DLD1 (cell line): ENCODE data around the gene ZFYVE28.

Source experiments
- in situ Hi-C: cut with HindIII; loops from 2 replicates; pipeline ENCODE4 v1.10.0; 2017; ENCODE audit warnings: low sequenced_read_pairs

ZFYVE28 gene

GRCh38 chr4:2292646-2293108 lies 125.8 kb downstream of the ZFYVE28 start:
- in situ Hi-C loops = no loop called here

- in situ Hi-C loops = no loop called here
Measured at GRCh38 chr4:2291705-2292645, 126.5 kb downstream of the ZFYVE28 start.

DNA sequence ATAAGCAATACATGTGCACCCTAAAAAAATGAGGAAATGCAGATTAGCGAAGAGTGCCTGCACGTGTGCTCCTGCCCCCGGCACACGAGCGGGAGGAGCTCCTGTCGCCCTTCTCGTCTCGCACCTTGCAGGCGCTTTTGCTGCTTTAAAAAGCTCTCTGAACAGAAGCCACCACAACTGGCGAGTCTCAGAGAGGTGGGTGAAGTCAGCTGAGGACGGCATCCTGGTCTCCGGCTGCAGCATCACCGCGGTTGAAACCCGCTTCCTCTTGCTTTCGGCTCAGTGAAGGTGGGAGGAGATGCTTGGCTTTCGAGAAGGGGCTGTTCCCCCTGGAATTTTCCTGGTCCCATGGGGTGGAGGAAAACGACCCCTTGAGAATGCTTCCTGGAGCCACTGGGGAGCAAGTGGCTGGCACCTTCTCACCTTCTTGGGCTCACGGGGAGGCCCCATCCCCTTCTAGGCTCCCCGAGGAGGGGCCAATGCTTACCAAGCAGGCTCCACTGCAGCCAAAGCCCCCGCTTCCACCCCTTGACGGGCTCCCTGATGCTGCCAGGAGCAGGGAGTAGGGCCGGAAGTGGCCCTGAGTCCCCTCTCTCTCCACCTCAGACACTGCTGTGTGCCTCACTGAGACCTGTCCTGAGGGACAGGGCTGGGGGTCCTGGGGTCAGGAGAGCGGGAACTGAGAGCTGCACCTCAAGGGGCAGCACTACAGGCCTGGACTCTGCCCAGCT lies 127.3 kb downstream of the ZFYVE28 start:
- in situ Hi-C loops = no loop called here

GRCh38 chr4:2290488-2290887 lies 128.0 kb downstream of the ZFYVE28 start:
- in situ Hi-C loops = no loop called here

DNA sequence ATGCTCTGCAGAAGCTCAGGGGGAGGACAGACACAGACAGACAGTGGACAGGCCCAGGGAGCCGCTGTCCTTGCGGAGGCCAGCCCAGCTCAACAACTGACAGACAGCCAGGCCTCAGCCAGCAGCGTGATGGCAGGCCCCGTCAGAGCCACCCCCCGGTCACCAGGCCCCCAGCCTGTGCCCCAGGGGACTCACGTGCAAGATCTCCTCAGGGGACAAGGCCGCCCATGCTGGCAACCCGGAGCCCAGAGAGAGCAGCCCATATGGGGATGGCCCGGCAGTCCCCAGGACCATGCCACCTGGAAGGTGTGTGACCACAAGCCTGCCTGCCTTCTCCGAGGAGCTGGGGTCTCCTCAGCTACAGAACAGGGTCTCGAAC lies 128.5 kb downstream of the ZFYVE28 start:
- in situ Hi-C loops = no loop called here

DNA sequence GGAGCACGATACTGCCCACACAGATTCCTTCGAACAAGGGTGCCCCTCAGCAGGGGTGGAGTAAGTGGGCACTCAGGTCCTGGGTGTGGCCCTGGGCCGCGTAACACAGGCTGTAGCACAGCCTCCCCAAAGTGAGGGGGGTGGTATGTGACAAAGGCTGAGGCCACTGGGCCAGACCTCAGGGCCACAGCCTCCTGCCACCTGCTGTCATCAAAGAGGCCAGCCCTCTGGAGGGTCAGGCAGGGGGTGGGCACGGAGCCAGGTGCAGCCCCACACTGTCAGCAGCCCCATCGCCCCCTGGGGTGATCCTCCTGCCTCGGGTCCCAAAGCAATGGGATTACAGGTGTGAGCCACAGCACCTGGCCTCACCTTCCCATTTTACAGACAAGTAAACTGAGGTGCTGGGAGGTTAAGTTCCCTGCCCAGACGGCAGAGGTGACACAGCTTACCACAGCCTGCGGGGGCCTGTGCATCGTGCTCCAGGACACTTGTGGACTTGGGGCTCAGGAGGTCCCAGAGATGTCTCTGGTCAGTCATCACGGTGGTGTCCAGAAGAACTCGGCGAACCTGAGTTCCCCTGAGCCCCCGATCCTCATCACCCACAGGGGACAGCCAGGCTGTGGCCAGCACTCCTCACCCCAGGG lies 129.0 kb downstream of the ZFYVE28 start:
- in situ Hi-C loops = no loop called here

GRCh38 chr4:2288051-2288541 lies 130.3 kb downstream of the ZFYVE28 start:
- in situ Hi-C loops = no loop called here

GRCh38 chr4:2287594-2287915 lies 130.9 kb downstream of the ZFYVE28 start:
- in situ Hi-C loops = no loop called here

DNA sequence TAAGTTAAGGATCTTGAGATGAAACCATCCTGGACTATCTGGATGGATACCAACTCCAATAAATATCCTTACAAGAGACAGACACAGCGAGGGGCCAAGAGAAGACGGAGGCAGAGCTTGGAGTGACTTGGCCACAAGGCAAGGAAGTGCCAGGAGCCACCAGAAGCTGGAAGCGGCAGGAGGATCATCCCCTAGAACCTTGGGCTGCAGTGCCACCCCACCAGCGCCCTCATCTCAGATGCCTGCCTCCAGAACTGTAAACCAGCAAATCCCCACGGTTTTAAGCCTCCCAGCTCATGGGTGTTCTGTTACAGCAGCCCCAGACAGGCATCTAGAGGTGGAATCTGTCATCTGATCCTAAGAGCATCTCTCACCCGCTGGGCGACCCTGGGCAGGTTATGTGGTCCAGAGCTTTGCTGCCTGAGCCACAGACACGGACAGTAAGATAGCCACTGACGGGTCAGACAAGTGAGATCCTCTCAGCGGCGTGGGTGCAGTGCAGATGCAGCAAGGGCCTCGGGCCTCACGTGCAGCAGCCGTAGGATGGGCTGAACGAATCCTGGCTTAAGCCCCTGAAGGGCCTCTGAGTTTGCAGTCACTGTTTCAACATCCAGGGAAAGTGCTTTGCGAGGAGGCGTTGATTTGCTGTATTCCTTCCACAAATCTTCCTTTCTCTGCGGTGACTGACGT lies 131.4 kb downstream of the ZFYVE28 start:
- in situ Hi-C loops = no loop called here

DNA sequence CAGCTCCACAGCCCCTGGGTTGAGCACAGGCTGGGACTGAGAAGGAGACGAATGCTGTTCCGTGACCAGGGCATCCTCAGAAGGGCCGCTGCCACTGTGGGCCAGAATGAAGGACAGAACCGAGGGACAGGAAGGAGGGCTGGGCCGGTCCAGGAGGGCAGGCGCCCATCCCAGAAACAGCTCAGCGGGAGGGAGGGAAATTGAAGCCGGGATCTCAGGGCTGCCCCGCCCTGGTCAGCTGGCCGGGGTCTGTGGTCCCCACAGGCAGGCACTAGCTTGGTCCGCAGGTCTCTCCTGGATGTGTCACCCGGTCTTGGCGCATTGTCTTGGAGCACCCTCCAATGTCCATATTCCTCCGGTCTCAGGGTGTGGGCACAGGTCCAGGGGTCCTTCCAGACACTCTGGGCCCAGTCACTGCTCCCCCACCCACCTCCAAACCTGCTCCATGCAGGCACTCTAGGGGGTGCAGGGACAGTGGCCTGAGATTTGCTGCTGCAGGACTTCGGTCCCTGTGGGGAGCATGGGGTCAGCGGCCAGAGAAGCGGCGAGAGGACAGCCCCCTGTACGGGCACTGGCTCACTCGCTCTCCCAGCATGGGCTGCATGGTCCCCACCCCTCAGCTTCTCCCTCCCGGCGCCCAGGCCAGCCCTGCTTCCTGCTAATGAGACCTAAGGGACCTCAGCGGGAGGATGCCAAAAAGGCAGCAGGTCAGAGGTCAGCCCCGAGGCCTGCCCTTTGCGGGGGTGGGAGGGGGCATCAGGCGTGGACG lies 132.6 kb downstream of the ZFYVE28 start:
- in situ Hi-C loops = no loop called here

DNA sequence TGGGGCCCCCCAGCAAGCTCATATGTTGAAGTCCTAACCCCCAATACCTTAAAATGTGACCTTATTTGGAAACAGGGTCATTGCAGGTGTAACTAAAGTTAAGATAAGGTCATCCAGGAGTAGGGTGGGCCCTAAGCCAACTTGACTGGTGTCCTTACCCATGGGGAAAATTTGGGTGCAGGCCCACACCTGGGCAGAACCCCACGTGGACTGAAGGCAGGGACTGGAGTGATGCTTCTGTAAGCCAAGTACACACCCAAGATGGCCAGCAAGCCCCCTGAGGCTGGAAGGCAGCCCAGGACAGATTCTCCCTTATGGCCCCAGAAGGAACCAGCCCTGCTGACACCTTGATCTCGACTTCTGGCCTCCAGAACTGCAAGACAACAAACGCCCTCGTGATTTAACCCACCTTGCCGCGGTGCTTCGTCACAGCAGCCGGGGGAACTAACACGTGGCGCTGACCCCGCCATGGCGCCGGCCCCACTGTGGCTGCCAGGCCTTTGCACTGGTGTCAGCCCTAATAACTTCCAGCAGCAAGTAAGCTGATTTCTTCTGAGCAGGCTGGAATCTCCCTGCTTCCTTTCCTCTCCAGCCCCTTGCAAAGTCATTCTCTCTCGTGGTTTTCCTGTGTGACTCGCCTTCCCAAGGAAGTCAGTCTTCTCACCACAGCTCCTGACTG lies 133.4 kb downstream of the ZFYVE28 start:
- in situ Hi-C loops = no loop called here

DNA sequence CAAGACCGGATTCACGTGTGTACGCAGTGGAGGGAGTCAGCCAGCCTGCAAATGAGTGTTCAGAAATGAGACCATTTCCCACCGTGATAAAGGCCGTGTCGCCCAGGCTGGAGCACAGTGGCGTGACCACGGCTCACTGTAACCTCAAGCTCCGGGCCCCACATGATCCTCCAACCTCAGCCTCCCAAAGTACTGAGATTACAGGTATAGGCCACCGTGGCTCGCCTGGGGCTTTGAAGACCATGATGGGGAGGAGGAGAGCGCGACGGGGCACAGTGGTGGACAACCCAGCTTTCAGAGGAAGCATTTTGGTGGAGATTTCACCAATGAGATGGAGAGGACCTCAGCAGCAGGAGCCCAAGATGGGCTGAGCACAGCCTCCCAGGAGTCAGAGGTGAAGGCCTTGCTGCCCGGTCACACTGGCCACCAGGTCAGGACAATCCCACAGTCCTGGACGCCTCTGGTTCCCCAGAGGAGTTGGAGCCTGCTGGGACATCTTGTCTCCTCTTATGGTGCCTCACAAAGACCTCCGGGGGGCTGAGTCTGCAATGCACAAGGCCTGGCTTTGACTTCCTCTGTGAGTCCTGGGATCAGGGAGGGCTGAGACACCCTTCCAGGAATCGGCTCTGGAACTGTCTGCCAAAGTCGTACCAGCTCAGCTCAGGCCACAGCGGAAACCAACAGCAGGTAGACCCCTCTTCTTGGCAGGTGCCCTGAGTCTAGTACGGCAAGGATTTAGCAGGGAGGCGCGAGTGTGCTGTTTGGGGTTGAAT lies 134.1 kb downstream of the ZFYVE28 start:
- in situ Hi-C loops = no loop called here

DNA sequence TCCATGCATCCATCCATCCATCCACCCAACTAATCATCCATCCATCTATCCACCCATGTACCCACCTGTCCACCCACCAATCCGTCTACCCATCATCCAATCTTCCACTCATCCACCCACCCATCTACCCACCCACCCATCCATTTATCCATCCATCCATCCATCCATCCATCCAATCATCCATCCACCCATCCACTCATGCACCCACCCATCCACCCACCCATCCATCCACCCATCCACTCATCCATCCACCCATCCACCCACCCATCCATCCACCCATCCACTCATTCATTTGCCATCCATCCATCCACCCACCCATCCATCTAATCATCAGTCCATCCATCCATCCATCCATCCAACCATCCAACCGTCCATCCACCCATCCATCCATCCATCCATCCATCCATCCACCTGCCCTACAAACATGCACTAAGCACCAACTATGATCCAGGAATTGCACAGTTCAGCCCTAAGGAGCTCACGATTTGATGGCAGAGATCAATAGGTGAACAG lies 135.2 kb downstream of the ZFYVE28 start:
- in situ Hi-C loops = no loop called here

GRCh38 chr4:2281575-2282343 lies 136.7 kb downstream of the ZFYVE28 start:
- in situ Hi-C loops = no loop called here

DNA sequence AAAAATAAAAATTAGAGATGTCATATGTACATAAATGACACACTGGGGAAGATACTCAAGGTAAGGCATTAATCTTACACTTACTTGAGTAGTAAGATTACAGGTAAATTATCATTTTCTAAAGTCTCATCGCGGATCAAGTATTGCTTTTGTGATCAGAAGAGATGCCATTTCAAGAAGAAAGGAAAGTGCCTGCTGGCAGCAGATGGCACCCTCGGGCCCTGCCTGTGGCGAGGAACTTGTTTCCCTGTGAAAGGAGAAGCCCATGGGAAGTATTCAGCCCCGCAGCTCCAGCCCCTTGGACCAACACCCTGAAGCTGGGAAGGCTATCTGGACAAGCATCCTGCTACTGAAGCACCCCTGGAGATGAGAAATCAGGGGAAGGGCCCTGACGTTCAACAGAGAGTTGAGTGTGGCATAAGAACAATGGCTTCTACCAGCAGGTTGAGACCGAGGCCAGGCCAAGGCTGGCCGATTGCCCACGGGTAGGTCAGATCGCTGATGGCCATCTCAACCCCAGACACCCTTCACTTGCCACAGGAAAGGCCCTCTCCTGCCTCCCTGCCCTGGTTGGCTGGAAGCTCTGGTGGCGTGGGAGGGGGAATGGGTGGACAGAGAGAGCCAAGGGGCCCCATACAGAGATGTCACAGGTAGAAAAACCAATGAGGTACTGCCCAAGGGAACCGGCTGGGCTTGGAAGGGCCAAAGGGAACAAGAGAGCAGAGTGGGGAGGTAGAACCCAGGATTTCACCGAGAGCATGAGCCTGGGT lies 137.7 kb downstream of the ZFYVE28 start:
- in situ Hi-C loops = no loop called here

GRCh38 chr4:2277956-2278355 lies 140.5 kb downstream of the ZFYVE28 start:
- in situ Hi-C loops = no loop called here
